Hippocampal formation (tissue), 2 donors: Measurements from ENCODE around the gene KIFC3.
A peak's percentile ranks its signal among the peaks of the same experiment; 100 is the strongest.
"Not testable (repeated sequence)": the region's sequence is repeated elsewhere in the genome, so short reads cannot be mapped to it uniquely, and the experiment has no call there.

ENCODE experiments used
- DNase-seq, 2 donors: peaks; one replicate each; lab custom pipeline; 2025; lab: John Stamatoyannopoulos, UW

KIFC3 gene, protein sequence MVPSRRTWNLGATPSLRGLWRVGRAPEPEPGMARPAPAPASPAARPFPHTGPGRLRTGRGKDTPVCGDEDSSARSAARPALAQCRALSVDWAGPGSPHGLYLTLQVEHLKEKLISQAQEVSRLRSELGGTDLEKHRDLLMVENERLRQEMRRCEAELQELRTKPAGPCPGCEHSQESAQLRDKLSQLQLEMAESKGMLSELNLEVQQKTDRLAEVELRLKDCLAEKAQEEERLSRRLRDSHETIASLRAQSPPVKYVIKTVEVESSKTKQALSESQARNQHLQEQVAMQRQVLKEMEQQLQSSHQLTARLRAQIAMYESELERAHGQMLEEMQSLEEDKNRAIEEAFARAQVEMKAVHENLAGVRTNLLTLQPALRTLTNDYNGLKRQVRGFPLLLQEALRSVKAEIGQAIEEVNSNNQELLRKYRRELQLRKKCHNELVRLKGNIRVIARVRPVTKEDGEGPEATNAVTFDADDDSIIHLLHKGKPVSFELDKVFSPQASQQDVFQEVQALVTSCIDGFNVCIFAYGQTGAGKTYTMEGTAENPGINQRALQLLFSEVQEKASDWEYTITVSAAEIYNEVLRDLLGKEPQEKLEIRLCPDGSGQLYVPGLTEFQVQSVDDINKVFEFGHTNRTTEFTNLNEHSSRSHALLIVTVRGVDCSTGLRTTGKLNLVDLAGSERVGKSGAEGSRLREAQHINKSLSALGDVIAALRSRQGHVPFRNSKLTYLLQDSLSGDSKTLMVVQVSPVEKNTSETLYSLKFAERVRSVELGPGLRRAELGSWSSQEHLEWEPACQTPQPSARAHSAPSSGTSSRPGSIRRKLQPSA

GRCh38 chr16:57802341-57803133 is at the start of gene KIFC3:
Gene KIFC3, minus strand, starts transcription at chr16:57802491. Its CDS starts 4,248 bp downstream, at chr16:57798243.
- peak; percentile 61 to 80 for DNase-seq

DNA sequence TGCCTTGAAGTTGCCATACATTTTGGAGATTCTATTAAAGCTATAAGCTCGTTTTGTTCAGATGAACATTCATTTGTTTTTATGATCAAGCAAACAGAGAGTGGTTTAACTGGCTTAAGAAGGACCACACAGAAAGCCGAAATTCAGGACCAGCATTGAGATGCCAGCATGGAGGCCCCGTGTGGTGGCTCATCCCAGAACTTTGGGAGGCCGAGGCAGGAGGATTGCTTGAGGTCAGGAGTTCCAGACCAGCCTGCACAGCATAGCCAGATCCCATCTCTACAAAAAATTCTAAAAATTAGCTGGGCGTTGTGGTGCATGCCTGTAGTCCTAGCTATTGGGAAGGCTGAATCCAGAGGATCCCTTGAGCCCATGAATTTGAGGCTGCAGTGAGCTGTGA is 45.9 kb upstream of the KIFC3 start:
- DNase-seq = no peak

DNA sequence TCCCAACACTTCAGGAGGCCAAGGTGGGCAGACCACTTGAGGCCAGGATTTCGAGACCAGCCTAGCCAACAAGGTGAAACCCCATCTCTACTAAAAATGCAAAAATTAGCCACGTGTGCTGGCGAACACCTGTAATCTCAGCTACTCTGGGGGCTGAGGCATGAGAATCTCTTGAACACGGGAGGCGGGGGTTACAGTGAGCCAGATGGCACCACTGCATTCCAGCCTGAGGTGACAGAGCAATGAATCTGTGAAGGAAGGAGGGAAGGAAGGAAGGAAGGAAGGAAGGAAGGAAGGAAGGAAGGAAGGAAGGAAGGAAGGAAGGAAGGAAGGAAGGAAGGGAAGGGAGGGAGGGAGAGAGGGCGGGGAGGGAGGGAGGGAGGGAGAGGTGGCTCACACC is 44.6 kb upstream of the KIFC3 start:
- not testable (repeated sequence) for DNase-seq

GRCh38 chr16:57846078-57846697 is 43.9 kb upstream of the KIFC3 start:
- no peak for DNase-seq

DNA sequence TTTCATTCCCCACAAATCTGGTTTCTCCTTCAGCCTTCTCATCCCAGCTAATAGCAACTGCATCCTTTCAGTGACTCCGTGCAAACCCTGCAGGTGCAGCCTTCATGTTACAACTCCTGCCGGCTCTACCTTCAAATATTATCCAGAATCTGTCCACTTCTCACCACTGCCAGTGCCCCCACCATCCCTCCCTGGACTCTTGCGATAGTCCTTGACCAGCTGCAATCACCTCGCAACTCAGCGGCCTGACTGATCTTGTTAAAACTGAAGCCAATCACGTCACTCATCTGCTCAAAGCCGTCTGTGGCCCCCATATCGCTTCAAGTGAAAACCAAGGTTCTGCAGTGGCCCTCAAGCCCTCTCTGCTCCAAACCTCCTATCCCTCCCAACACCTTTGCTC is 42.8 kb upstream of the KIFC3 start:
- no peak for DNase-seq

- DNase-seq = no peak
These were observed 42.2 kb upstream of the KIFC3 start for GRCh38 chr16:57844416-57845030.

DNA sequence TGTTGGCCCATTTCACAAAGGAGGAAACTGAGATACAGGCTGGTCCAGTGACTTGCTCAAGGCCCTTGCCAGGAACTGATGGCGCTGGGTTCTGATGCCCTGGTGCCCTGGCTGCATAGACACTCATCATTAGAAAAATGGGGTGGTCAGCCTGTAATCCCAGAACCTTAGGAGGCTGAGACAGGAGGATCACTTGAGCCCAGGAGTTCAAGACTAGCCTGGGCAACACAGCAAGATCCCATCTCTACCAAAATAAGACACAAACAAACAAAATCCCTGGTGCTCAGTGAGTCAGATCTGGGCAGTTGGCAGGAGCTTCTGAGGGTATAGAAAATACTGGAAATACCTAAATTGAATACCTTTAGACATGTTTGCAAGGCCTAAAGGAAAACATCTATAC is 41.1 kb upstream of the KIFC3 start:
- DNase-seq = no peak

DNA sequence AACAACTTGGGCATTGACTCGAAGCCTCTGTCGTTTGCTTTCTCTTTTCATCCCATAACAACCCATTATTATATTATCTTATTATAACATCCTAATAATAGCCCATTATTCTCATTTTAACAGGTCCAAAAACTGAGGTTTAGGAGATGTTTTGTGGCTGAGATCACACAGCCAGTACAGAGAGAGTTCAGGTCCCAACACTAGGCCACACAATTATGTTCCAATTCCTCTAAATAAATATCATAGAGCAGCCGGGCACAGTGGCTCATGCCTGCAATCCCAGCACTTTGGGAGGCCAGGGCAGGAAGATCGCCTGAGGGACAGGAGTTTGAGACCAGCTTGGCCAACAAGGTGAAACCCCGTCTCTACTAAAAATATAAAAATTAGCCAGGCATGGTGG is 40.3 kb upstream of the KIFC3 start:
- DNase-seq = no peak

DNA sequence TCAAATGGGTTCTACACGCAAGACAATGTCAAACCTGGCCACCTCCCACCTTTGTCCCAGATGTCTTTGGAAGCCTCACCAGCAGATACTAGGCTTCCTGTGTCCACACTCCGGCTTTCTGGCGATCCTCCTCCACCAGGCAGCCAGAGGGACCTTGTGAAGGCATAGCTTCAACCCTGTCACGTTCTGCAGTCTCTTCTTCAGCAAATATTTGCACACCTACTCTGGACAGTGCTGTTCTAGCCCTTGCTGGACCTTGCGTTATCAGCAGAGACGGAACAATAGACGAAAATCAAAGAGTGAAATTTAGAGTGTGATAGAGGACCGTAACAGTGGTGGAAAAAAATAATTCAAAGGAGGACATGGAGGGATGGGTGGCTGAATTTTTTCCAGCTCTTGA is 38.5 kb upstream of the KIFC3 start:
- no peak for DNase-seq

DNA sequence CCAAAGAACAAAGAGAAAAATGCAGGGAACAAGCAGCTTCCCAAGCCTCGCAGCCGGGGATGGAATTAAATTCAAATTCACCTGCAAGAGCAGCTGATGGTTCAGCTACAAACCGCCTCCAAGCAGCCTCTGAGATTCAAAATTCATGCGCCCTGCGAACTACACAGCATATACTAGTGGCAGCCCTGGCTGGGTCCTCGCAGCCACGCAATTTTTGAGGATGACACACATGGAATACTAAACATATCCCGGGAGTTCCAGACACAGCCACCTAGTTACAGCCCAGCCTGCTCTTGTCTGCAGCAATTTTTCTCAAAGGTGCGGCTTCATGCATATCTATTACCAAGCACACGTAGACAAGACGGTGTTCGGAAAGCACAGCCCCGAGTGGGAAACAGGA is 35.9 kb upstream of the KIFC3 start:
- DNase-seq = peak in 1 of 2 donors; percentile 21

DNA sequence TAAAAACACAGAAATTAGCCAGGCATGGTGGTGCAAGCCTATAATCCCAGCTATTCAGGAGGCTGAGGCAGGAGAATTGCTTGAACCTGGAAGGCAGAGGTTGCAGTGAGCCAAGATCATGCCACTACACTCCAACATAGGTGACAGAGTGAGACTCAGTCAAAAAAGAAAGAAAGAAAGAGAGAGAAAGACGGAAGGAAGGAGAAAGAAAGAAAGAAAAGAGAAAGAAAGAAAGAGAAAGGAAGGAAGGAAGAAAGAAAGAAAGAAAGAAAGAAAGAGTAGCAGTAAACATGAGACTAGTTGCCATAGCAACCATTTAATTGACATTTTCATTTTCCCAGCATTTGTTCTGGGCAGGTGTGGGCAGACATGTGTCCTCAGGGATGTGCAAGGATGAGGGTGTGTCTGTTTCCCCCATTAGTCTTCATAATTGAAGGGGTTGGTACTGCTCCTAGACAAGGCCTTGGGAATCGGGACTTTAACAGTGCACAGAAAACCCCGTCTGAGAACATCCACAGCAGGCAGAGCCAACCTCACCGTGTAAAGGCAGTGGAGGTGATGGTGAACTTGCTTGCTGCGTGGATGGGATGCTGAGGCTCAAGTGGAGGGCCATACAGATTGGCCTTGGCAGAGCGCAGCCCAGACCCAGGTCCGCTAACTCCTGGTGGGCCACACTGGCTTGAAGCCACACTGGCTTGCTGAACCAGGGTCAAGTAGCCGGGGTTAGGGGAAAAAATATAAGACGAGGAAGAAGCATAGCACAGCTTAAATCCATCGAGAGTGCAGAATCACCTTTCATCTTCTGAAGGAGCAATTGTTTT is 35.2 kb upstream of the KIFC3 start:
- no peak for DNase-seq

GRCh38 chr16:57835439-57835838 is 33.1 kb upstream of the KIFC3 start:
- DNase-seq = not testable (repeated sequence)

- DNase-seq = no peak
These were observed 32.6 kb upstream of the KIFC3 start for GRCh38 chr16:57834936-57835335.

DNA sequence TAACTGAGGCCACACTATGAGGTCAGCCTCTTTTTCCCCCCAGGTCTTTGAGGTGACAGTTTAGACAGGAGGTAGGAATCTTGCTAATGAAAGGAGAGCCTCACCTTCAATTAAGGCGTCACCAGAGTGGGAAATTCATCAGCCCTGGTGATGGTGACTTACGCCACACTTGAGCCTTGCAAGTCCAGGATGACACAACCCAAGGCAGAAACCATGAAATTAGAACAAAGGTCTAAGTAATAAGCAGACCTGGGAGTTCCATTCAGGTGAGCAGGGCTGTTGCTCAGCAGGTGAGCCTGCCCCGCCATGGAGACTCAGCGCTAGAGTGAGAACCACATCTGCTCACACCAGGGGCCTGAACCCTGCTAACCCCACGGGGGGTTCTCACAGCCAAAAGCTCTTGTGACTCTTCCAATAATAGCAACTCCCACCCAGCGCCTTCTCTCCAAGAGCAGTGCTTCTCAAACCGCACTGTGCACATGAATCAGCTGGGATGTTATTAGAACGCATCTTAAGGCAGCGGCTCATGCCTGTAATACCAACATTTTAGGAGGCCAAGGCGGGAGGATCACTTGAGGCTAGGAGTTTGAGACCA is 28.7 kb upstream of the KIFC3 start:
- DNase-seq = no peak

- DNase-seq = no peak
These were observed 27.7 kb upstream of the KIFC3 start for GRCh38 chr16:57829969-57830360.

DNA sequence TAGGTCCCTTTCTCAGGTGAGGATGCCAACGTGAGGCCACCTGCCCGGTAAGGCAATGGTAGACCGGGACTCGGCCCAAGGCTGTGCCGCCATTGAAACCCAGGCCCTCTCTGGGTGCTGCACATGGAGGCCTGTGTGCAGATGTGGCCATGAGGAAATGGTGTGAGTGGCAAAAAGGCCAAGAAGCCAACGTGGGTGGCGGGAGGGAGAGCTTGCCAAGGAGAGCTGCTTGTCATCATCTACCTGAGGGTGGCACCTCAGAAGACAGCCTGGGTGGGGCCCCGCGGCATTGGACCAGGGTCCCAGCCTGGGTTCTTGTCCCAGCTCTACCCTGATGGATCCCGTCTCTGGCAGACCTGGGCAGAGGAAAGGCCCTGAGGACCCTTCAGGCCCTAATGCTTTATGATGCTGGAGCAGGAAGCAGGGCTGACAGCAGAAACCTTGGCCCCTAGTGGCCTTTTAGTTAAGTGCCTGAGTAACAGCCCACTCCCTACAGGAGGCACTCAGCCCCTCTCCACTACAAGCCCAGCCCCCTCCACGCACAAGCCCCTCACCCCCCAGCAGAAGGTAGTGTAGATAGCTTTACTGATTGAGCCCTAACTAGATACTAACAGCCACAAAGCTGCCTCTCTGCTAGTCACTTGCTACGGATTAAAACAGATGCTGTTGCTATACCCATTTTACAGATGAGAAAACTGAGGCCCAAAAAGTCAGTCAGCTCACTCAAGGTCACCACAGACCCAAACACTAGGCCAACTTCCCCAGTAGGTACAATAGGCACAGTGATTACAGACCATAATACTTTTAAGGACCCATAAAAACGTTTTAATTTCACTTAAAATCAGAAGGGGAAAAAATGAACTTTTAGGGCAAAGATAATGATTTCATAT is 26.2 kb upstream of the KIFC3 start:
- DNase-seq = no peak

DNA sequence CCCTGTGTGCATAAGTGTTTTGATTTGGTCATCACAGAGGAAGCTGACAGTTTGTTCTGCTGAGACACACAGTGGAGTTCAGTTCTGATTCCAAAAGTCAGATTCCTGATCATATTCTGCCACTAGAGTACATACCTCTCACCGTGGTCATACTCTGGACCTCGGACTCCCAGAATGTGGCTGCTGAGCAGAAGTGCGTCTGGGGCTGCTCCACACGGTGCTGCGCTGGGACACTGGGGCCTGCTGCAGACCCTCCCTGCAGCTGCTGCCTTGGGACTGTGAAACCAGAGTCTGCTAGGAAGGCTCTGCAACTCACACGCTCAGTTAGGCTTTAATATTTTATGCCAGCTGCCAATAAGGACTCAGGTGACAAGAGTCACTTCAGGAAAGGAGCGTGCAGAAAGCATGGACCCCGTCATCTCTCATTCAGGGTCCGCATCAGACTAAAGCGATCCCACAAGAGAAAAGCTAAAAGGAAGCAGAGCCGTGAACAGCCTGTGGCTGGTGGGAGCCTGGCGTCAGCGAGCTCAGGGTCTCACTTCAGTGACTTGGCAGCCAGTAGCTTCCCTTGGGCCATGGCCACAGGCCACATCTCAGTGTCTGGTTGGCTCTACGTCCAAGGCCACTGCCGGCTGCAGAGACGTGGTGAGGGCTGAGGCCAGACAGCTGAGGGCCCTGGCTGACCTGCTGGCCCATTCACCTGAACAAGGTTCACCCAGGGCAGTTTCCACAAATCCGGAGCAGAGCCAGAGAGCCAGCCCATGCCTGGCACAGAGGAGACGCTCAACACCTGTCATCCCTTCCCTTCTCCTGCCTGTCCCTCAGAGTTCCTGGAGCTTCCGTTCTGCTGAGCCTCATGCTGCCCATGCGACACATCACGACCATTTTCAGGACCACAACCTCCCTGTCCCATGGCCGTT is 24.7 kb upstream of the KIFC3 start:
- DNase-seq = no peak

- DNase-seq = no peak
These were observed 23.8 kb upstream of the KIFC3 start for GRCh38 chr16:57826052-57826451.
